Ishikawa (cell line): ENCODE data around the gene TUB.

Experiments
- CEBPB ChIP-seq: IDR thresholded peaks from 2 replicates; pipeline ENCODE4 v1.6.1; 2012
- CREB1 ChIP-seq: IDR thresholded peaks from 2 replicates; pipeline ENCODE4 v1.6.1; 2012; ENCODE audit warnings: low read depth
- EGR1 ChIP-seq: IDR thresholded peaks from 2 replicates; pipeline ENCODE4 v1.6.1; 2012
- EP300 ChIP-seq: IDR thresholded peaks from 2 replicates; pipeline ENCODE4 v1.6.1; 2012; ENCODE audit warnings: borderline replicate concordance
- FOXM1 ChIP-seq: IDR thresholded peaks from 2 replicates; pipeline ENCODE4 v1.6.1; 2012; ENCODE audit warnings: low read depth, borderline replicate concordance
- NFIC ChIP-seq: IDR thresholded peaks from 2 replicates; pipeline ENCODE4 v1.6.1; 2012
- RAD21 ChIP-seq: IDR thresholded peaks from 2 replicates; pipeline ENCODE4 v1.6.1; 2012; ENCODE audit warnings: low read depth
- TAF1 ChIP-seq: IDR thresholded peaks from 2 replicates; pipeline ENCODE4 v1.6.1; 2012; ENCODE audit warnings: low read depth, mild to moderate bottlenecking
- TCF12 ChIP-seq: IDR thresholded peaks from 2 replicates; pipeline ENCODE4 v1.6.1; 2012; ENCODE audit warnings: low read depth
- TEAD4 ChIP-seq: IDR thresholded peaks from 2 replicates; pipeline ENCODE4 v1.6.1; 2012
- YY1 ChIP-seq: IDR thresholded peaks from 2 replicates; pipeline ENCODE4 v1.6.1; 2012; ENCODE audit warnings: low read depth
- ZBTB7A ChIP-seq: IDR thresholded peaks from 2 replicates; pipeline ENCODE4 v1.6.1; 2012; ENCODE audit warnings: low read depth
- TF ChIP-seq, protein P1 (sequence below): IDR thresholded peaks from 2 replicates; pipeline ENCODE4 v1.6.1; 2012; ENCODE audit warnings: low read depth, mild to moderate bottlenecking
- TF ChIP-seq, protein P2 (sequence below): IDR thresholded peaks from 2 replicates; pipeline ENCODE4 v1.6.1; 2012
- TF ChIP-seq, protein P3 (sequence below): IDR thresholded peaks from 2 replicates; pipeline ENCODE4 v1.6.1; 2012

The TUB gene

DNA sequence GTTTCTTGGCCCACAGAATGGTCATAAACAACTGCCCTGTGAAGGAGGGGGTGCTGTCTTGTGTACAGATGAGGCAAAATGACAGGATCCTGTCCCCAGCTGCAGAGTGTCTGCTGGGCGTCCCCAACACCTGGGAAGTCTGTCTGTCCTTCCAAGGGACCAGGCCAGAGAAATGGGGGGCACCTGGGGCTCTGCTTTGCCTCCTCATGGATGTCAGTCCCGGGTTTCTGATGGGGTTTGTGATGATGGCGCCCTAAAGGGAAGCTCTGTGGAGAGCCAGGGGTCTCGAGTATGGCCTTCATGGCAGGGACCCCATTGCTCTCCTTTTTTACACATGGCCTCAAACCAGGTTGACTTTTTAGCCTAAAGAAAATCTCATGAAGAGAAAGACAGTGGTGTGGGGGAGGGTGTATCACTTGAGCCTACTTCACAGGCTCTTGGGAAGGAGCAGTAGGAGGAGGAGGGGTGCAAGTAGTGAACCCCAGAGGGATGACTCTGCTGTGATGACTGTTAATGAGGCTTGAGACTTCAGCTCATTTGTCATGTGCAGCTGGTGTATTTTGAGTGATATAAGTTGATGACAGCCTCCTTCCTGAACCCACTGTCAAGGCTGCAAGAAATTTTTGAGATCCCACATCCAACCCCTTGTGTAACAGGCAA, 40.6 kb upstream of the TUB start:
- TF ChIP-seq ZBTB7A (no peak), NFIC (no peak), EGR1 (no peak), TAF1 (no peak), CREB1 (no peak), YY1 (no peak), TCF12 (no peak), EP300 (no peak), FOXM1 (no peak), CEBPB (no peak), TEAD4 (no peak)
- TF ChIP-seq, protein P1, sequence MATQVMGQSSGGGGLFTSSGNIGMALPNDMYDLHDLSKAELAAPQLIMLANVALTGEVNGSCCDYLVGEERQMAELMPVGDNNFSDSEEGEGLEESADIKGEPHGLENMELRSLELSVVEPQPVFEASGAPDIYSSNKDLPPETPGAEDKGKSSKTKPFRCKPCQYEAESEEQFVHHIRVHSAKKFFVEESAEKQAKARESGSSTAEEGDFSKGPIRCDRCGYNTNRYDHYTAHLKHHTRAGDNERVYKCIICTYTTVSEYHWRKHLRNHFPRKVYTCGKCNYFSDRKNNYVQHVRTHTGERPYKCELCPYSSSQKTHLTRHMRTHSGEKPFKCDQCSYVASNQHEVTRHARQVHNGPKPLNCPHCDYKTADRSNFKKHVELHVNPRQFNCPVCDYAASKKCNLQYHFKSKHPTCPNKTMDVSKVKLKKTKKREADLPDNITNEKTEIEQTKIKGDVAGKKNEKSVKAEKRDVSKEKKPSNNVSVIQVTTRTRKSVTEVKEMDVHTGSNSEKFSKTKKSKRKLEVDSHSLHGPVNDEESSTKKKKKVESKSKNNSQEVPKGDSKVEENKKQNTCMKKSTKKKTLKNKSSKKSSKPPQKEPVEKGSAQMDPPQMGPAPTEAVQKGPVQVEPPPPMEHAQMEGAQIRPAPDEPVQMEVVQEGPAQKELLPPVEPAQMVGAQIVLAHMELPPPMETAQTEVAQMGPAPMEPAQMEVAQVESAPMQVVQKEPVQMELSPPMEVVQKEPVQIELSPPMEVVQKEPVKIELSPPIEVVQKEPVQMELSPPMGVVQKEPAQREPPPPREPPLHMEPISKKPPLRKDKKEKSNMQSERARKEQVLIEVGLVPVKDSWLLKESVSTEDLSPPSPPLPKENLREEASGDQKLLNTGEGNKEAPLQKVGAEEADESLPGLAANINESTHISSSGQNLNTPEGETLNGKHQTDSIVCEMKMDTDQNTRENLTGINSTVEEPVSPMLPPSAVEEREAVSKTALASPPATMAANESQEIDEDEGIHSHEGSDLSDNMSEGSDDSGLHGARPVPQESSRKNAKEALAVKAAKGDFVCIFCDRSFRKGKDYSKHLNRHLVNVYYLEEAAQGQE, result no peak
- TF ChIP-seq, protein P2, sequence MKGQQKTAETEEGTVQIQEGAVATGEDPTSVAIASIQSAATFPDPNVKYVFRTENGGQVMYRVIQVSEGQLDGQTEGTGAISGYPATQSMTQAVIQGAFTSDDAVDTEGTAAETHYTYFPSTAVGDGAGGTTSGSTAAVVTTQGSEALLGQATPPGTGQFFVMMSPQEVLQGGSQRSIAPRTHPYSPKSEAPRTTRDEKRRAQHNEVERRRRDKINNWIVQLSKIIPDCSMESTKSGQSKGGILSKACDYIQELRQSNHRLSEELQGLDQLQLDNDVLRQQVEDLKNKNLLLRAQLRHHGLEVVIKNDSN, result no peak

DNA sequence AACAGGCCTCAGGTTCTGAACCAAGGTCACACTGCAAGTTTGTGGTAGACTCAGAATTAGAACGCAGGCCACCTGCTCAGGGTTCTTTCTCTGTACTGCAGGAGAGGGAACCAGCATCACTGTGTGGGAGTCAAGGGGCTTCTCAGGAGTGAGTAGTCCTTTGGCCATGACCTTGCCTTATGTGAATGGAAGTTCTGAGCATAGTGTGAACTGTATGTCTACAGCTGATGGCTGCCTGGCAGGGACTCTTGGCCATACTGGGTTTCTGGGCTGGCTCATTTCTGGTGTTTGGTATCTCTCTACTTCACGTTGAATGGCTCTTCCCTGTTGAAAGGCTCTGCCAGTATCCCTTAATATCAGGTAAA, 40.1 kb upstream of the TUB start:
- no peak for TF ChIP-seq FOXM1
- no peak for TF ChIP-seq CREB1
- TF ChIP-seq NFIC, result no peak
- no peak for TF ChIP-seq YY1
- TF ChIP-seq TCF12, result no peak
- TF ChIP-seq EGR1, result no peak
- TF ChIP-seq ZBTB7A, result no peak

DNA sequence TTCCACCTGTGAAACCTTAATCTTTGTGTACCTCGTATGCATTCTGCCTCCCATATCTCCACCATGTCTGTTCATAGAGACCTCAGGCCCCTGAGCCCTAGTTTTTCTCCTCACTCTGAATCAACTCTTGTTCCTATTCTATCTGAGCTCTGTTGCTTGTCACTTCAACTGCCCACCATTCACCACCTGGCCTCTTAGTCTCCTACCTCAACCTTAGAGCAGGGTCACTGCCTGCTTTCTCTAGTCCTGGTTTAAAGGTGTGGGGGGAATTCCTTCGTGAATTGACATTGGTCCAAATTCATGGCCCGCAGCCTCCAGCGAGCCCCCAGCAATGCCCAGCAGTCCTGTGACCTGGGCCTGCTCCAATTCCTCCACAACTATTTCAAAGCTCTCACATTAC, 39.4 kb upstream of the TUB start:
- TF ChIP-seq EP300, result no peak
- TF ChIP-seq NFIC, result no peak
- no peak for TF ChIP-seq EGR1
- no peak for TF ChIP-seq TAF1
- TF ChIP-seq RAD21, result no peak
- TF ChIP-seq, protein P3, sequence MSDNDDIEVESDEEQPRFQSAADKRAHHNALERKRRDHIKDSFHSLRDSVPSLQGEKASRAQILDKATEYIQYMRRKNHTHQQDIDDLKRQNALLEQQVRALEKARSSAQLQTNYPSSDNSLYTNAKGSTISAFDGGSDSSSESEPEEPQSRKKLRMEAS, result no peak
- no peak for TF ChIP-seq FOXM1
- no peak for TF ChIP-seq YY1
- TF ChIP-seq, protein P2, result no peak
- TF ChIP-seq, protein P1, result no peak
- TF ChIP-seq CREB1, result no peak
- TF ChIP-seq TCF12, result no peak
- TF ChIP-seq CEBPB, result no peak
- TF ChIP-seq ZBTB7A, result no peak
- no peak for TF ChIP-seq TEAD4

DNA sequence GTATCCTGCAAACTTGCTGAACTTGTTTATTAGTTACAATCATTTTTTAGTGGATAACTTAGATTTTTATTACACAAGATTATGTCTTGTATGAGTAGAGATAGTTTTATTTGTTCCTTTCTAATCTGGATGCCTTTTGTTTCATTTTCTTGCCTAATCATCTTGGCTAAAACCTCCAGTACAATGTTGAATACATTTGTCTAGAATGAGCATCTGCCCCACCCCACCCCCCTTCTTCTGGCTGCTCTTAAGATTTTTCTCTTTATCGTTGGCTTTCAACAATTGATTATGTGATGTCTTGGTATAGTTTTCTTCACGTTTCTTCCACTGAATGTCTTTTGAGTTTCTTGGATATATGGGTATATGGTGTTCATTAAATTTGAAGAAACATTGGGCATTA, 37.3 kb upstream of the TUB start:
- no peak for TF ChIP-seq CREB1
- TF ChIP-seq FOXM1, result no peak
- no peak for TF ChIP-seq TAF1
- no peak for TF ChIP-seq NFIC
- TF ChIP-seq CEBPB, result no peak
- TF ChIP-seq, protein P3, result no peak
- TF ChIP-seq TEAD4, result no peak
- TF ChIP-seq ZBTB7A, result no peak
- no peak for TF ChIP-seq YY1
- no peak for TF ChIP-seq TCF12
- no peak for TF ChIP-seq RAD21

DNA sequence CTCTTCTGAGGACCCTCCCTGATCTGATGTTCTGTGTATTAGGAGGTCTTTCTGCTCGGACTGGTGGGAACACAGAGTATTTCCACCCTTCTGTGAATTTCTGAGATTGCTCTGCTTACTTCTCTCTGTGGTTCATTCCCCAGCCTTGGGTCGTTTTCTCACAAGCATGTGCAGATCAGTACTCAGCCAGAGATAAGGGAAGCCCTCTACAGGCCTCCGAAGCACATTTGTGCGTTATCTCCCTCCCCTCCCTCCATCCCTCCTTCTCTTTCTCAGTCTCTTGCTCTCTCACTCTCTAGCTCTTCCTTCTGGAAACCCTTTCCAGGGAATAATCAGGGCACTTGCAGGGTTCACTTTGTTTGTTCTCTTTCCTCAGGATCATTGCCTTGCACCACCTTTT, 35.2 kb upstream of the TUB start:
- TF ChIP-seq, protein P3, result no peak
- TF ChIP-seq TEAD4 (no peak), TCF12 (no peak), EGR1 (no peak), YY1 (no peak), RAD21 (no peak), NFIC (no peak), FOXM1 (no peak), CEBPB (no peak), ZBTB7A (no peak), TAF1 (no peak), EP300 (no peak), CREB1 (no peak)
- TF ChIP-seq, protein P2, result no peak
- TF ChIP-seq, protein P1, result no peak
